AG09309 (cell line): ENCODE results near the gene GABBR2.

Source experiments
- DNase-seq: peaks from one replicate; pipeline ENCODE4 v3.0.0-alpha.2; 2010; ENCODE audit warnings: low read depth
- H3K4me3 ChIP-seq: 2 replicates; pipeline ENCODE4 v1.5.1; 2011; ENCODE audit warnings: mild to moderate bottlenecking, low read depth, low read length, moderate library complexity; ENCODE audit not compliant: control insufficient read depth
- CTCF ChIP-seq: IDR thresholded peaks from 2 replicates; pipeline ENCODE4 v1.5.1; 2011; ENCODE audit warnings: mild to moderate bottlenecking, low read depth, low read length, inconsistent platforms; ENCODE audit not compliant: insufficient read depth, control insufficient read depth; ENCODE audit errors: missing control alignments

Gene GABBR2

GRCh38 chr9:98652741-98653140 lies 56.0 kb downstream of the GABBR2 start:
- no peak for DNase-seq
- no peak overlapping the region for H3K4me3 ChIP-seq
- TF ChIP-seq CTCF, result no peak

- no peak overlapping the region for H3K4me3 ChIP-seq
- TF ChIP-seq CTCF, result no peak
- DNase-seq, result no peak
Observed at GRCh38 chr9:98652302-98652701, 56.4 kb downstream of the GABBR2 start.

GRCh38 chr9:98647236-98647635 lies 61.5 kb downstream of the GABBR2 start:
- no peak overlapping the region for H3K4me3 ChIP-seq

GRCh38 chr9:98644011-98644410 lies 64.7 kb downstream of the GABBR2 start:
- no peak for TF ChIP-seq CTCF
- H3K4me3 ChIP-seq, result no peak overlapping the region
- DNase-seq, result no peak

More at GRCh38 chr9:98647236-98647635, 61.5 kb downstream of the GABBR2 start:
- no peak for DNase-seq
- no peak for TF ChIP-seq CTCF

- no peak for TF ChIP-seq CTCF
- H3K4me3 ChIP-seq, result no peak overlapping the region
- DNase-seq, result no peak
Observed at GRCh38 chr9:98642661-98643312, 65.9 kb downstream of the GABBR2 start.

GRCh38 chr9:98641695-98642094 lies 67.0 kb downstream of the GABBR2 start:
- no peak for TF ChIP-seq CTCF
- H3K4me3 ChIP-seq, result no peak overlapping the region
- no peak for DNase-seq

GRCh38 chr9:98640394-98640793 lies 68.3 kb downstream of the GABBR2 start:
- no peak for DNase-seq
- H3K4me3 ChIP-seq, result no peak overlapping the region
- TF ChIP-seq CTCF, result no peak
